Measurements from ENCODE around the gene PTPN12.
A peak's percentile ranks its signal among the peaks of the same experiment; 100 is the strongest.
"Not testable (repeated sequence)": the region's sequence is repeated elsewhere in the genome, so short reads cannot be mapped to it uniquely, and the experiment has no call there.

Gene PTPN12

DNA sequence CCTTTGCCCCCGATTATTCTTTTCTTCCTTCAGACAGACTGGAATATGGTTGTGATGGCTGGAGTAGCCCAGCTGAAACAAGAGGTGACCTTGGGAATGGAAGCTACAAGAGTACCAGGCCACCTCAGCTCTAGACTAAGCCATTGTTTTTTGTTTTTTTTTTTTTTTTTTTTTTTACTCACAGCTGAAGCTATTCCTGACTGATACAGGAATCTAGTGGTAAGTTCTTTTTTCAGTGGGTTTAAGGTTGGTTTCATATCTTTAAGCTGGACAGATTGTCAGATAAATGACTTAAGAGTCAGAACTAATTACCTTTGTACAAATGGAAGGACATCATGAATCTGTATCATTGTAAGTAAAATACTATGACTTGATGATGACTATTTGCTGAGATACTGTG, 30.2 kb upstream of the PTPN12 start:
- no peak for DNase-seq (ENCODE audit: low spot score)
- H3K27ac ChIP-seq = no peak overlapping the region
- POLR2A ChIA-PET (ENCODE audit: low non-redundant PET) = no interaction called here
- CTCF ChIA-PET = no interaction called here
- TF ChIP-seq, protein P1, sequence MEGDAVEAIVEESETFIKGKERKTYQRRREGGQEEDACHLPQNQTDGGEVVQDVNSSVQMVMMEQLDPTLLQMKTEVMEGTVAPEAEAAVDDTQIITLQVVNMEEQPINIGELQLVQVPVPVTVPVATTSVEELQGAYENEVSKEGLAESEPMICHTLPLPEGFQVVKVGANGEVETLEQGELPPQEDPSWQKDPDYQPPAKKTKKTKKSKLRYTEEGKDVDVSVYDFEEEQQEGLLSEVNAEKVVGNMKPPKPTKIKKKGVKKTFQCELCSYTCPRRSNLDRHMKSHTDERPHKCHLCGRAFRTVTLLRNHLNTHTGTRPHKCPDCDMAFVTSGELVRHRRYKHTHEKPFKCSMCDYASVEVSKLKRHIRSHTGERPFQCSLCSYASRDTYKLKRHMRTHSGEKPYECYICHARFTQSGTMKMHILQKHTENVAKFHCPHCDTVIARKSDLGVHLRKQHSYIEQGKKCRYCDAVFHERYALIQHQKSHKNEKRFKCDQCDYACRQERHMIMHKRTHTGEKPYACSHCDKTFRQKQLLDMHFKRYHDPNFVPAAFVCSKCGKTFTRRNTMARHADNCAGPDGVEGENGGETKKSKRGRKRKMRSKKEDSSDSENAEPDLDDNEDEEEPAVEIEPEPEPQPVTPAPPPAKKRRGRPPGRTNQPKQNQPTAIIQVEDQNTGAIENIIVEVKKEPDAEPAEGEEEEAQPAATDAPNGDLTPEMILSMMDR (conservative IDR thresholded peaks at IDR 0.05; ENCODE audit: low read depth) = no peak

DNA sequence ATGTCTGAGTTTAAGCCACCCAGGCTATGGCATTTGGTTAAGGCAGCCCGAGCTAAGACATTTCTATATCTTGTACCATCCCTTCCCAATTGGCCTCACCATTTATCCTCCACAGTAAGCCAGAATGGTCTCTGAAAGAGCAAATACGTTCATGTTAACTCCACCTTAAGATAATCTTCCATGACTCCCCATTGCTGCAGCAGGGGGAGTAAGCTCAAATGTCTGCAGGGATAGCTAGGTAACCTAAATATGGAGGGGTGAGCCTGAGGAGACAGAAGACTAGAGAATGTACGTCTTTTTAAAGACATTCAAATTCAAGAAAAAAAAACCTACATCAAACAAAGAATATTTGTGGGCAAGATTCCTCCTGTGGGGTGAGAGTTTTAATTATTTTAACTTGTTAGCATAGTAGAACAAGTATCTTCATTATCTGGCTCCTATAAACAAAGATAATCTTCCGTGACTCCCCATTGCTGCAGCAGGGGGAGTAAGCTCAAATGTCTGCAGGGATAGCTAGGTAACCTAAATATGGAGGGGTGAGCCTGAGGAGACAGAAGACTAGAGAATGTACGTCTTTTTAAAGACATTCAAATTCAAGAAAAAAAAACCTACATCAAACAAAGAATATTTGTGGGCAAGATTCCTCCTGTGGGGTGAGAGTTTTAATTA, 24.0 kb upstream of the PTPN12 start:
- CTCF ChIA-PET = interaction anchor here (0.6 kb wide), 1 partner anchor 610 kb away, joined by 3 read pairs; no protein-coding TSS in a partner anchor
- H3K27ac ChIP-seq; POLR2A ChIA-PET (ENCODE audit: low non-redundant PET); DNase-seq (ENCODE audit: low spot score): not testable (repeated sequence)

DNA sequence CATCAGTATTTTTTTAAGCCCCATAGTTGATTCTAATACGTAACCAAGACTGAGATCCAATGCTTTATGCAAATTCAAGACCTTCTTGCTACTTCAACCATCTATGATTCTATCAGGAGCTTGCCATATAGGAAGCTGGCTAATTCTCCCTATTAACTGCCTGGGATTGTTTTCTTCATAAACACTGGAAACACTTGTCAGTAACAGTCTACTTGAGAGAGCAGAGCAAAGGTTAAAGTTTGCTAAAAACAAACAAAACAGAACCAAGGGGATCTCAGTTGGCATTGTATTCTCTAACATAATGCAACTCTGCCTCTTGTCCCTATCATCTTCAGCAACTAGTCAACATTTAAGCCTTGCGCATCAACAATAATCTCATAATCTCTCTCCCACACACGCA, 21.0 kb upstream of the PTPN12 start:
- ChIA-PET POLR2A (ENCODE audit: low non-redundant PET) (no interaction called here), CTCF (no interaction called here)
- no peak for DNase-seq (ENCODE audit: low spot score)
- no peak overlapping the region for H3K27ac ChIP-seq
- TF ChIP-seq, protein P1 (conservative IDR thresholded peaks at IDR 0.05; ENCODE audit: low read depth) = no peak

DNA sequence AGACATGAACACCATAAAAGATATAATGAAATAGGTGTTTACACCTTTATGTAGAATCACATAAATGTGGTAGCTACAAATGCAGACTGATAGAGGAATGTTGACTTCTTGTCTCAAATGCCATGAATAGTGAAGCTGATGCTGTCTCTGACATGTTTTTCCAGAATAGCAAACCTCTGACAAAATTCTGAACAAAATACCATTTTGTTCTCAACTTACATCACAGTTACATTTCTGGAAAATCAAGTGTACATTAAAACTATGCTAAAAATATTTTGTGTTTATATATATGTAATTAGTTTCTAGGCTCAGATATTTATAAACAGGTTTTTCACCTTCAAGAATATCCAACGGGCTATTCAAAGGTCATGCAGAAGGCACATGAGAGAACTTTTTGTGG, 16.8 kb upstream of the PTPN12 start:
- ChIA-PET CTCF (no interaction called here), POLR2A (ENCODE audit: low non-redundant PET) (no interaction called here)
- TF ChIP-seq, protein P1 (conservative IDR thresholded peaks at IDR 0.05; ENCODE audit: low read depth) = no peak
- DNase-seq (ENCODE audit: low spot score) = no peak
- no peak overlapping the region for H3K27ac ChIP-seq

DNA sequence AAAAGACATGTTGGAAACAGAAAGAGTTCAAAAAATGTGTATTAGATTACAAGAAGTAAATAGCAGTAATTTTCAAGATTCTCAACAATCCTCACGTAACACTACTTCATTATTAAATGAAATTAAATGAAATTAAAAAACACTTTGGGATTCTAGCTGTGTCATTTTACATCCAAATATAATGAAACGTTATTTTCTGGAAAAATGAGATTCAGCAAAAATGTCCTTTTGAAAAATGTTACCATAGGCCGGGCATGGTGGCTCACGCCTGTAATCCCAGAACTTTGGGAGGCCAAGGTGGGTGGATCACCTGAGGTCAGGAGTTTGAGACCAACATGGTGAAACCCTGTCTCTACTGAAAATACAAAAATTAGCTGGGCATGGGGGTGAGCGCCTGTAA, 15.6 kb upstream of the PTPN12 start:
- CTCF ChIA-PET; DNase-seq (ENCODE audit: low spot score); POLR2A ChIA-PET (ENCODE audit: low non-redundant PET); H3K27ac ChIP-seq: not testable (repeated sequence)

DNA sequence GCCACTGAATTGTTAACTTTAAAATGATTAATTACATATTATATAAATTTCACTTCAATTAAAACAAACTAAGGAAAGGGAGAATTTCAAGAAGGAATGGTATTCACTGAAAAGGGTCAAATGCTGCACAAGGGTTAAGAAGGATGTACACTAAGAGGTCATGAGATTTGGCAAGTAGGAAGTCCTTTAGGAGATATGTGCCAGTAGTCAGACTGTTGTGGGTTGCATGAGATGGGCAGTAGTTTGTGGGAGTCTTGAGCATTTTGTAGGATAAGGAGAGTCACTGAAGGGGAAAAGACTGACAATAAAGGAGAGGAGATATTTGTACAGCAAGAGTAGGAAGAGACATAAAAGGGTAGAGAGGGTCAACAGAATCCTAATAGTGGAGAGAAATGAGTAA, 12.4 kb upstream of the PTPN12 start:
- ChIA-PET CTCF (interaction anchor here (0.6 kb wide), 2 partner anchors 112 to 1142 kb away, joined by 3 to 4 read pairs; no protein-coding TSS in a partner anchor), POLR2A (ENCODE audit: low non-redundant PET) (no interaction called here)
- no peak overlapping the region for H3K27ac ChIP-seq
- DNase-seq (ENCODE audit: low spot score) = no peak
- TF ChIP-seq, protein P1 (conservative IDR thresholded peaks at IDR 0.05; ENCODE audit: low read depth) = no peak

DNA sequence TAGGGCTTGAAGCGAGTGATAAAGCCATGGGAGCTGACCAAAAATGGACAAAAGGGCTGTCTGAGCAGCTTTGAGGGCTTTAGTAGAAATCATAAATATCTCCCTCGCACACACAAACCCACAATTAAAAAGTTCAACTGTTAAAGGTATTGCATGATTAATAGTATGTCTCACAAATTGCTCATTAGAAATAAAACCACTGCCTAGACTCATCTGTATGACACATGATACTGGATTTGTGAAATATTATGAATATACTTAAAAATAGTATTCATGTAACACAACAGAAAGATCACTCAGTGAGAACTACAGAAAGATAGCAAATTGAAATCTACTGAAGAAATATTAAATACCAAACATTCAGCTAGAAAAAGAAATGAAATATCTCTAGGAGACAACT, 11.9 kb upstream of the PTPN12 start:
- ChIA-PET POLR2A (ENCODE audit: low non-redundant PET) (no interaction called here), CTCF (interaction anchor here (0.6 kb wide), 2 partner anchors 112 to 1142 kb away, joined by 3 to 4 read pairs; no protein-coding TSS in a partner anchor)
- peak; percentile 26 for DNase-seq (ENCODE audit: low spot score)
- H3K27ac ChIP-seq = no peak overlapping the region
- TF ChIP-seq, protein P1 (conservative IDR thresholded peaks at IDR 0.05; ENCODE audit: low read depth) = no peak
